IMR-90 (cell line): ENCODE results near the gene GRM8. TPM values are rescaled to one million over a fixed set of nuclear protein-coding genes. Genes with fewer than 3 reads are reported as not detected.

Source experiments
- ATAC-seq: fragments of 200-7000 bp; cut with Tn5 transposase; 2 replicates; pipeline ENCODE4 v1.9.1; 2020; ENCODE audit warnings: low read depth, mild to moderate bottlenecking, moderate library complexity
- BruUV-seq: library from RNA; stranded (reverse); fragments of 400-500 nt; replicated peaks from 2 replicates; lab custom pipeline; 2021; lab: Mats Ljungman, UMichigan
- CTCF ChIA-PET: fragments of 300-600 bp; formaldehyde crosslinking; extraction: SDS; loops from one replicate; lab custom pipeline; 2021; ENCODE audit warnings: antibody characterized with exemption; lab: Yijun Ruan, JAX
- POLR2A ChIA-PET: fragments of 300-600 bp; sonication (Branson Sonifier 250); formaldehyde crosslinking; loops from one replicate; lab custom pipeline; 2022; ENCODE audit warnings: antibody characterized with exemption; ENCODE audit not compliant: unreplicated experiment; lab: Charles Lee
- DNase-seq: peaks from one replicate; pipeline ENCODE4 v3.0.0; 2013
- H2AFZ ChIP-seq: replicated peaks from 2 replicates; pipeline ENCODE3; 2013; ENCODE audit warnings: low read length, mild to moderate bottlenecking; ENCODE audit not compliant: poor library complexity
- H2AK5ac ChIP-seq: 2 replicates; pipeline ENCODE4 v1.6.1; 2013; ENCODE audit warnings: low read depth, low read length, inconsistent platforms
- H2AK9ac ChIP-seq: replicated peaks from 2 replicates; pipeline ENCODE3; 2013; ENCODE audit warnings: mild to moderate bottlenecking, low read depth, low read length, moderate library complexity; ENCODE audit not compliant: poor library complexity
- H2BK120ac ChIP-seq: 2 replicates; pipeline ENCODE4 v1.6.1; 2013; ENCODE audit warnings: low read depth, low read length, inconsistent platforms
- H2BK15ac ChIP-seq: 3 replicates; pipeline ENCODE4 v1.6.1; 2013; ENCODE audit warnings: low read depth, low read length, inconsistent platforms
- H2BK20ac ChIP-seq: 2 replicates; pipeline ENCODE4 v1.6.1; 2013; ENCODE audit warnings: low read depth, mild to moderate bottlenecking, inconsistent platforms, low read length, moderate library complexity
- H2BK5ac ChIP-seq: 2 replicates; pipeline ENCODE4 v1.6.1; 2013; ENCODE audit warnings: mild to moderate bottlenecking, low read depth, low read length, inconsistent platforms; ENCODE audit not compliant: poor library complexity, severe bottlenecking
- H3K14ac ChIP-seq: replicated peaks from 2 replicates; pipeline ENCODE4 v1.6.1; 2013; ENCODE audit warnings: low read depth, low read length, inconsistent platforms
- H3K18ac ChIP-seq: 2 replicates; pipeline ENCODE4 v1.6.1; 2013; ENCODE audit warnings: low read depth, low read length, control low read depth
- H3K23ac ChIP-seq: 2 replicates; pipeline ENCODE4 v1.6.1; 2013; ENCODE audit warnings: low read depth, low read length, inconsistent platforms
- H3K27ac ChIP-seq: 2 replicates; pipeline ENCODE4 v1.5.1; 2013; ENCODE audit warnings: mild to moderate bottlenecking, control low read depth, low read length; ENCODE audit not compliant: insufficient read depth
- H3K27me3 ChIP-seq: 2 replicates; pipeline ENCODE4 v1.6.1; 2013; ENCODE audit warnings: low read length; ENCODE audit not compliant: control insufficient read depth, insufficient read depth
- H3K36me3 ChIP-seq: 2 replicates; pipeline ENCODE4 v1.6.1; 2013; ENCODE audit warnings: low read length, mixed read lengths; ENCODE audit not compliant: control insufficient read depth, insufficient read depth
- H3K4ac ChIP-seq: 2 replicates; pipeline ENCODE4 v1.6.1; 2013; ENCODE audit warnings: low read depth, low read length, inconsistent platforms
- H3K4me1 ChIP-seq: 2 replicates; pipeline ENCODE4 v1.6.1; 2013; ENCODE audit warnings: low read length, mixed read lengths; ENCODE audit not compliant: control insufficient read depth, insufficient read depth
- H3K4me2 ChIP-seq: 2 replicates; pipeline ENCODE4 v1.6.1; 2013; ENCODE audit warnings: low read depth, mild to moderate bottlenecking, control low read depth, low read length, moderate library complexity
- H3K4me3 ChIP-seq: 2 replicates; pipeline ENCODE4 v1.5.1; 2013; ENCODE audit warnings: low read depth, mild to moderate bottlenecking, control low read depth, low read length, moderate library complexity; ENCODE audit not compliant: insufficient read depth
- H3K56ac ChIP-seq: 2 replicates; pipeline ENCODE4 v1.6.1; 2013; ENCODE audit warnings: low read length, inconsistent platforms; ENCODE audit not compliant: insufficient read depth; ENCODE audit errors: extremely low read depth
- H3K79me1 ChIP-seq, 2 experiments: 2 replicates each; pipeline ENCODE4 v1.6.1; 2013; ENCODE audit warnings: low read length in 2 of 2, inconsistent platforms in 1 of 2, low read depth in 1 of 2
- H3K9ac ChIP-seq: 2 replicates; pipeline ENCODE4 v1.6.1; 2013; ENCODE audit warnings: low read depth, low read length, control low read depth
- H3K9me1 ChIP-seq: 2 replicates; pipeline ENCODE4 v1.6.1; 2013; ENCODE audit warnings: low read length, inconsistent platforms; ENCODE audit not compliant: insufficient read depth
- H3K9me3 ChIP-seq: 2 replicates; pipeline ENCODE4 v1.6.1; 2013; ENCODE audit warnings: low read length; ENCODE audit not compliant: control insufficient read depth, insufficient read depth
- H4K20me1 ChIP-seq: 2 replicates; pipeline ENCODE4 v1.6.1; 2013; ENCODE audit warnings: low read length, inconsistent platforms; ENCODE audit not compliant: insufficient read depth
- H4K5ac ChIP-seq: 2 replicates; pipeline ENCODE4 v1.6.1; 2013; ENCODE audit warnings: mild to moderate bottlenecking, low read depth, low read length, control low read depth
- H4K8ac ChIP-seq, 2 experiments: 2 replicates each; pipeline ENCODE4 v1.6.1; 2013; ENCODE audit warnings: low read depth in 2 of 2, low read length in 2 of 2, control low read depth in 1 of 2, inconsistent platforms in 1 of 2
- H4K91ac ChIP-seq: 2 replicates; pipeline ENCODE4 v1.6.1; 2013; ENCODE audit warnings: low read depth, low read length, inconsistent platforms; ENCODE audit not compliant: insufficient read depth
- BHLHE40 ChIP-seq: fragments of 150-350 bp; IDR thresholded peaks from 2 replicates; pipeline ENCODE4 v1.6.1; 2016; ENCODE audit warnings: mild to moderate bottlenecking, low read depth, low read length
- CEBPB ChIP-seq: IDR thresholded peaks from 2 replicates; pipeline ENCODE4 v1.6.1; 2012; ENCODE audit warnings: low read depth, low read length, improper control_type of control experiment
- CHD1 ChIP-seq: IDR thresholded peaks from 2 replicates; pipeline ENCODE4 v1.6.1; 2012; ENCODE audit warnings: low read depth, low read length, improper control_type of control experiment
- FOS ChIP-seq: fragments of 150-350 bp; IDR thresholded peaks from 2 replicates; pipeline ENCODE4 v1.6.1; 2016; ENCODE audit warnings: low read depth, low read length
- MXI1 ChIP-seq: IDR thresholded peaks from 2 replicates; pipeline ENCODE4 v1.6.1; 2012; ENCODE audit warnings: low read depth, mild to moderate bottlenecking, low read length, moderate library complexity, borderline replicate concordance
- NFE2L2 ChIP-seq: fragments of 150-350 bp; IDR thresholded peaks from 2 replicates; pipeline ENCODE4 v1.6.1; 2016; ENCODE audit warnings: low read depth, mild to moderate bottlenecking, low read length
- POLR2A ChIP-seq: IDR thresholded peaks from 2 replicates; pipeline ENCODE4 v1.6.1; 2012; ENCODE audit warnings: mild to moderate bottlenecking, low read depth, low read length
- RAD21 ChIP-seq: IDR thresholded peaks from 2 replicates; pipeline ENCODE4 v1.6.1; 2012; ENCODE audit warnings: low read length, improper control_type of control experiment
- RCOR1 ChIP-seq: IDR thresholded peaks from 2 replicates; pipeline ENCODE4 v1.6.1; 2012; ENCODE audit warnings: mild to moderate bottlenecking, low read length, improper control_type of control experiment; ENCODE audit not compliant: insufficient replicate concordance
- RFX5 ChIP-seq: IDR thresholded peaks from 2 replicates; pipeline ENCODE4 v1.8.0; 2012; ENCODE audit warnings: low read depth, mild to moderate bottlenecking, low read length, moderate library complexity
- SMC3 ChIP-seq: fragments of 150-350 bp; IDR thresholded peaks from 2 replicates; pipeline ENCODE4 v1.6.1; 2016; ENCODE audit warnings: low read depth, mild to moderate bottlenecking, antibody characterized with exemption, low read length, moderate library complexity
- WGBS, 2 experiments: methylation state at CpG; one replicate each; pipeline versions ENCODE4 v1.1.5 to v1.1.7; 2013; ENCODE audit warnings: missing lambda C conversion rate in 2 of 2; ENCODE audit not compliant: insufficient read length in 1 of 2; ENCODE audit errors: extremely low coverage in 2 of 2; 5-methylcytosine and 5-hydroxymethylcytosine counted together
- dilution Hi-C: fragments of 300-500 bp; cut with HindIII; formaldehyde crosslinking; loops from one replicate; pipeline ENCODE4 v1.14.3; 2018; ENCODE audit warnings: low sequenced_read_pairs; ENCODE audit not compliant: unreplicated experiment
- in situ Hi-C: fragments of 300-500 bp; cut with MboI; formaldehyde crosslinking; loops from 3 replicates; pipeline ENCODE4 v1.14.3; 2019; ENCODE audit warnings: low sequenced_read_pairs, inconsistent platforms, mixed read lengths
- intact Hi-C: fragments of 100-400 bp; cut with micrococcal nuclease; formaldehyde crosslinking; loops from 2 replicates; pipeline ENCODE4 v1.10.0; 2022
- polyA plus RNA-seq, 3 experiments: library from polyadenylated mRNA; depleted of rRNA; stranded (reverse); fragments of >200 nt; gene quantifications; 2 replicates each; pipeline ENCODE4 v1.2.3, GENCODE V29; 2012; ENCODE audit warnings: low replicate concordance in 1 of 3
- total RNA-seq: library from RNA; depleted of rRNA; stranded (reverse); fragments of >200 nt; gene quantifications from 2 replicates; pipeline ENCODE4 v1.2.3, GENCODE V29; 2012
- TF ChIP-seq, protein P1 (sequence below): fragments of 150-350 bp; IDR thresholded peaks from 2 replicates; pipeline ENCODE4 v1.6.1; 2016; ENCODE audit warnings: low read depth, mild to moderate bottlenecking, low read length, moderate library complexity, borderline replicate concordance
- TF ChIP-seq, protein P2 (sequence below): conservative IDR thresholded peaks from 2 replicates; pipeline ENCODE4 v1.5.1; 2012; ENCODE audit warnings: mild to moderate bottlenecking, low read depth, low read length, improper control_type of control experiment
- TF ChIP-seq, protein P3 (sequence below): fragments of 150-350 bp; IDR thresholded peaks from 2 replicates; pipeline ENCODE4 v1.6.1; 2017; ENCODE audit warnings: mild to moderate bottlenecking, antibody characterized with exemption, low read length, low read depth

GRM8 gene
- total and polyA plus RNA-seq, 2 of the 4 experiments (the other 2 are of a cell fraction) = not detected

DNA sequence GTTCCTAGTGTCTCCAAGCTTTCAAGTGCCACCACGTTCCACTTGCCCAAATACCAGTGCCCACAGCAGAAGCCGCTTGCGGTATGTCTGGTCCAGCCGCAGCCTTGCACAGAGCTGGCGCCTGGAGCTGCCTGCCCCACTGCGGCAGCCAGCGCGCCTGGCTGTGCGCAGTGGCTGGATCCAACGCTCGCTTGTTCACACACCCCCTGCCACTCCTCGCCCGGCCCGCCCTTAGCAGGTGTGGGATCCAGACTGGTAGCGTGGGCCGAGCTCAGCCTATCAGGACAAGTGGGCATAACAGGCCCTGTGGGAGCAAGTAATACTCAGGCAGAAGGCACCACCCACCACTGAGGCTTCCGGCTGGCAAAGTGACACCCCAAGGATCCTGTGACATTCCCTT lies 294.4 kb downstream of the GRM8 start:
- H3K27me3 ChIP-seq = no peaks in the 10 kb centered on the region
- WGBS, 2 experiments = 100% methylated on average over 6 of the region's 17 CpGs; no CpG with 5 or more reads in 1 of the 2 experiments
- H2BK15ac ChIP-seq = no peak overlapping the region
- H2AK5ac ChIP-seq = no peak overlapping the region
- H3K79me1 ChIP-seq = no peaks in the 10 kb centered on the region
- no peak overlapping the region for H3K27ac ChIP-seq
- H3K18ac ChIP-seq = no peak overlapping the region
- no peak overlapping the region for H4K8ac ChIP-seq
- no TSS peak for BruUV-seq
- no peaks in the 10 kb centered on the region for H3K4me1 ChIP-seq
- no peak overlapping the region for H3K23ac ChIP-seq
- no peak overlapping the region for H3K14ac ChIP-seq
- CTCF ChIA-PET = no interaction called here
- no peak overlapping the region for H4K5ac ChIP-seq
- in situ Hi-C loops = no loop called here
- dilution Hi-C loops = no loop called here
- TF ChIP-seq MXI1 = no peak
- no peak for TF ChIP-seq CEBPB
- TF ChIP-seq RCOR1 = no peak
- TF ChIP-seq RAD21 = no peak
- no peak for TF ChIP-seq SMC3
- TF ChIP-seq CHD1 = no peak
- TF ChIP-seq, protein P1, sequence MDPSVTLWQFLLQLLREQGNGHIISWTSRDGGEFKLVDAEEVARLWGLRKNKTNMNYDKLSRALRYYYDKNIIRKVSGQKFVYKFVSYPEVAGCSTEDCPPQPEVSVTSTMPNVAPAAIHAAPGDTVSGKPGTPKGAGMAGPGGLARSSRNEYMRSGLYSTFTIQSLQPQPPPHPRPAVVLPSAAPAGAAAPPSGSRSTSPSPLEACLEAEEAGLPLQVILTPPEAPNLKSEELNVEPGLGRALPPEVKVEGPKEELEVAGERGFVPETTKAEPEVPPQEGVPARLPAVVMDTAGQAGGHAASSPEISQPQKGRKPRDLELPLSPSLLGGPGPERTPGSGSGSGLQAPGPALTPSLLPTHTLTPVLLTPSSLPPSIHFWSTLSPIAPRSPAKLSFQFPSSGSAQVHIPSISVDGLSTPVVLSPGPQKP = no peak
- no peak for TF ChIP-seq NFE2L2
- TF ChIP-seq, protein P2, sequence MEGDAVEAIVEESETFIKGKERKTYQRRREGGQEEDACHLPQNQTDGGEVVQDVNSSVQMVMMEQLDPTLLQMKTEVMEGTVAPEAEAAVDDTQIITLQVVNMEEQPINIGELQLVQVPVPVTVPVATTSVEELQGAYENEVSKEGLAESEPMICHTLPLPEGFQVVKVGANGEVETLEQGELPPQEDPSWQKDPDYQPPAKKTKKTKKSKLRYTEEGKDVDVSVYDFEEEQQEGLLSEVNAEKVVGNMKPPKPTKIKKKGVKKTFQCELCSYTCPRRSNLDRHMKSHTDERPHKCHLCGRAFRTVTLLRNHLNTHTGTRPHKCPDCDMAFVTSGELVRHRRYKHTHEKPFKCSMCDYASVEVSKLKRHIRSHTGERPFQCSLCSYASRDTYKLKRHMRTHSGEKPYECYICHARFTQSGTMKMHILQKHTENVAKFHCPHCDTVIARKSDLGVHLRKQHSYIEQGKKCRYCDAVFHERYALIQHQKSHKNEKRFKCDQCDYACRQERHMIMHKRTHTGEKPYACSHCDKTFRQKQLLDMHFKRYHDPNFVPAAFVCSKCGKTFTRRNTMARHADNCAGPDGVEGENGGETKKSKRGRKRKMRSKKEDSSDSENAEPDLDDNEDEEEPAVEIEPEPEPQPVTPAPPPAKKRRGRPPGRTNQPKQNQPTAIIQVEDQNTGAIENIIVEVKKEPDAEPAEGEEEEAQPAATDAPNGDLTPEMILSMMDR = no peak
- no peak for TF ChIP-seq FOS
- TF ChIP-seq POLR2A = no peak
- TF ChIP-seq RFX5 = no peak
- no peak for TF ChIP-seq BHLHE40
- TF ChIP-seq, protein P3, sequence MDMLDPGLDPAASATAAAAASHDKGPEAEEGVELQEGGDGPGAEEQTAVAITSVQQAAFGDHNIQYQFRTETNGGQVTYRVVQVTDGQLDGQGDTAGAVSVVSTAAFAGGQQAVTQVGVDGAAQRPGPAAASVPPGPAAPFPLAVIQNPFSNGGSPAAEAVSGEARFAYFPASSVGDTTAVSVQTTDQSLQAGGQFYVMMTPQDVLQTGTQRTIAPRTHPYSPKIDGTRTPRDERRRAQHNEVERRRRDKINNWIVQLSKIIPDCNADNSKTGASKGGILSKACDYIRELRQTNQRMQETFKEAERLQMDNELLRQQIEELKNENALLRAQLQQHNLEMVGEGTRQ = no peak
- no peak overlapping the region for H2AFZ ChIP-seq
- POLR2A ChIA-PET = no interaction called here
- H2BK120ac ChIP-seq = no peak overlapping the region
- intact Hi-C loops = no loop called here
- H3K9ac ChIP-seq = no peak overlapping the region
- no peak overlapping the region for H2AK9ac ChIP-seq
- no peak overlapping the region for H2BK20ac ChIP-seq
- ATAC-seq (no peak), DNase-seq (no peak)
- H3K56ac ChIP-seq = no peak overlapping the region
- H4K91ac ChIP-seq = no peak overlapping the region
- no peak overlapping the region for H3K4me3 ChIP-seq
- no peak overlapping the region for H3K4ac ChIP-seq
- no peaks in the 10 kb centered on the region for H4K20me1 ChIP-seq
- no peaks in the 10 kb centered on the region for H3K9me1 ChIP-seq
- no peak overlapping the region for H3K4me2 ChIP-seq
- H3K36me3 ChIP-seq = no peaks in the 10 kb centered on the region
- no peak overlapping the region for H2BK5ac ChIP-seq
- peaks cover 13% of the 10 kb centered on the region for H3K9me3 ChIP-seq
